NB4 (cell line): ENCODE results near the gene GABRG3.

Experiments
- CTCF ChIP-seq: IDR thresholded peaks from one replicate; pipeline ENCODE4 v1.5.1; 2012; ENCODE audit warnings: low read depth, low read length
- POLR2A ChIP-seq: IDR thresholded peaks from 2 replicates; pipeline ENCODE4 v1.6.1; 2011; ENCODE audit warnings: mild to moderate bottlenecking; ENCODE audit not compliant: insufficient read length; ENCODE audit errors: extremely low read depth

GRCh38 chr15:27086149-27086548 lies 115.2 kb downstream of the GABRG3 start:
- TF ChIP-seq POLR2A (no peak), CTCF (no peak)
